Kidney glomerular epithelial cell (primary cell): ENCODE data around the gene VCY.
"Not testable (repeated sequence)": the region's sequence is repeated elsewhere in the genome, so short reads cannot be mapped to it uniquely, and the experiment has no call there.

ENCODE experiments used
- DNase-seq: peaks from one replicate; lab custom pipeline; 2025; lab: John Stamatoyannopoulos, UW

The VCY gene

GRCh38 chrY:13986373-13986772 is at the start of gene VCY:
VCY (minus strand) TSS chrY:13986473; CDS start chrY:13986440, 33 bp downstream.
- not testable (repeated sequence) for DNase-seq

DNA sequence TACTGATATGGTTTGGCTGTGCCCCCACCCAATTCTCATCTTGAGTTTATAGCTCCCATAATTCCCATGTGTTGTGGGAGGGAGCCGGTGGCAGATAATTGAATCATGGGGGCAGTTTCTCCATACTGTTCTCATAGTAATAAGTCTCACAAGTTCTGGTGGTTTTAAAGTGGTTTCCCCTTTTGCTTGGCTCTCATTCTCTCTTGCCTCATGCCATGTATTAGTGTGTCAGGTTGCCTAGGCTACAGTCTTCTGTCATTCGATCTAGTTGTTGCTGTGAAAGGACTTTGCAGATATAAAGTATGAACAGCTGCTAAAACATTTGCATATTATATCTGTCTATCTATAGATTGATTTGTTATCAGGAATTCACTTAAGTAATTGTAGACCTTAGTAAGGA is 44.1 kb upstream of the VCY start:
- DNase-seq: not testable (repeated sequence)

DNA sequence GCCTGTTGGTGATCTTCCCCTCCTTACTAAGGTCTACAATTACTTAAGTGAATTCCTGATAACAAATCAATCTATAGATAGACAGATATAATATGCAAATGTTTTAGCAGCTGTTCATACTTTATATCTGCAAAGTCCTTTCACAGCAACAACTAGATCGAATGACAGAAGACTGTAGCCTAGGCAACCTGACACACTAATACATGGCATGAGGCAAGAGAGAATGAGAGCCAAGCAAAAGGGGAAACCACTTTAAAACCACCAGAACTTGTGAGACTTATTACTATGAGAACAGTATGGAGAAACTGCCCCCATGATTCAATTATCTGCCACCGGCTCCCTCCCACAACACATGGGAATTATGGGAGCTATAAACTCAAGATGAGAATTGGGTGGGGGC is 25.6 kb upstream of the VCY start:
- DNase-seq: not testable (repeated sequence)

- DNase-seq: not testable (repeated sequence)
Measured at GRCh38 chrY:13942406-13942805, 43.9 kb downstream of the VCY start.
